Measurements from ENCODE around the gene RRM2.
"Not testable (repeated sequence)": the region's sequence is repeated elsewhere in the genome, so short reads cannot be mapped to it uniquely, and the experiment has no call there.

Gene RRM2

GRCh38 chr2:10132596-10132995, 10.1 kb downstream of the RRM2 start:
- no peak for DNase-seq (ENCODE audit: low spot score)

- no peak for DNase-seq (ENCODE audit: low spot score)
Observed at GRCh38 chr2:10132996-10133647, 10.6 kb downstream of the RRM2 start.

GRCh38 chr2:10135296-10136089, 13.0 kb downstream of the RRM2 start:
- DNase-seq (ENCODE audit: low spot score): no peak

- no peak for DNase-seq (ENCODE audit: low spot score)
Observed at GRCh38 chr2:10136101-10136934, 13.8 kb downstream of the RRM2 start.

- DNase-seq (ENCODE audit: low spot score): no peak
Observed at GRCh38 chr2:10137053-10137843, 14.7 kb downstream of the RRM2 start.

- DNase-seq (ENCODE audit: low spot score): no peak
Observed at GRCh38 chr2:10139536-10139935, 17.0 kb downstream of the RRM2 start.

GRCh38 chr2:10140841-10141610, 18.5 kb downstream of the RRM2 start:
- no peak for DNase-seq (ENCODE audit: low spot score)

GRCh38 chr2:10141736-10142639, 19.4 kb downstream of the RRM2 start:
- DNase-seq (ENCODE audit: low spot score): peak; percentile 63

- DNase-seq (ENCODE audit: low spot score): no peak
Observed at GRCh38 chr2:10142640-10142965, 20.1 kb downstream of the RRM2 start.

GRCh38 chr2:10144771-10145518, 22.4 kb downstream of the RRM2 start:
- peak; percentile 7 for DNase-seq (ENCODE audit: low spot score)

- DNase-seq (ENCODE audit: low spot score): peak; percentile 6
Observed at GRCh38 chr2:10145519-10146357, 23.2 kb downstream of the RRM2 start.

GRCh38 chr2:10146366-10147005, 23.9 kb downstream of the RRM2 start:
- DNase-seq (ENCODE audit: low spot score): no peak

GRCh38 chr2:10147050-10147660, 24.6 kb downstream of the RRM2 start:
- DNase-seq (ENCODE audit: low spot score): not testable (repeated sequence)

GRCh38 chr2:10148268-10148667, 25.7 kb downstream of the RRM2 start:
- no peak for DNase-seq (ENCODE audit: low spot score)

GRCh38 chr2:10149635-10150034, 27.1 kb downstream of the RRM2 start:
- no peak for DNase-seq (ENCODE audit: low spot score)

- DNase-seq (ENCODE audit: low spot score): no peak
Observed at GRCh38 chr2:10150436-10150835, 27.9 kb downstream of the RRM2 start.

GRCh38 chr2:10151462-10151861, 28.9 kb downstream of the RRM2 start:
- no peak for DNase-seq (ENCODE audit: low spot score)

GRCh38 chr2:10157293-10157692, 34.8 kb downstream of the RRM2 start:
- DNase-seq (ENCODE audit: low spot score): no peak

Measured in AG20443 (cell line).